ENCODE measurements around the gene MEF2B.
A peak's percentile ranks its signal among the peaks of the same experiment; 100 is the strongest.

Gene MEF2B

GRCh38 chr19:19170873-19171672, 1.0 kb upstream of the MEF2B start:
- no peak overlapping the region for H3K27ac ChIP-seq (ENCODE audit: low read depth, low read length)

GRCh38 chr19:19169236-19170052, 619 bp downstream of the MEF2B start:
- no peaks in the 10 kb centered on the region for H3K36me3 ChIP-seq (ENCODE audit: control insufficient read depth, insufficient read depth, low read length)
- H3K4me1 ChIP-seq (ENCODE audit: control insufficient read depth, insufficient read depth, low read length) = peaks cover 12% of the 10 kb centered on the region
- H3K9ac ChIP-seq (ENCODE audit: low read depth, low read length) = no peak overlapping the region
- no peak overlapping the region for H3K27ac ChIP-seq (ENCODE audit: low read depth, low read length)
- H3K9me3 ChIP-seq (ENCODE audit: control insufficient read depth, insufficient read depth, low read length) = no peaks in the 10 kb centered on the region
- H3K27me3 ChIP-seq (ENCODE audit: control insufficient read depth, insufficient read depth, low read length) = peaks cover 31% of the 10 kb centered on the region
- peak overlapping the region; percentile 45 for H3K4me3 ChIP-seq (ENCODE audit: low read depth, low read length)

More at GRCh38 chr19:19170873-19171672, 1.0 kb upstream of the MEF2B start:
- H3K27me3 ChIP-seq (ENCODE audit: control insufficient read depth, insufficient read depth, low read length) = peaks cover 31% of the 10 kb centered on the region
- H3K9me3 ChIP-seq (ENCODE audit: control insufficient read depth, insufficient read depth, low read length) = no peaks in the 10 kb centered on the region
- no peak overlapping the region for H3K4me3 ChIP-seq (ENCODE audit: low read depth, low read length)
- peaks cover 12% of the 10 kb centered on the region for H3K4me1 ChIP-seq (ENCODE audit: control insufficient read depth, insufficient read depth, low read length)
- no peak overlapping the region for H3K9ac ChIP-seq (ENCODE audit: low read depth, low read length)
- H3K36me3 ChIP-seq (ENCODE audit: control insufficient read depth, insufficient read depth, low read length) = no peaks in the 10 kb centered on the region

GRCh38 chr19:19167612-19168011, 2.5 kb downstream of the MEF2B start:
- H3K27ac ChIP-seq (ENCODE audit: low read depth, low read length) = no peak overlapping the region
- H3K4me1 ChIP-seq (ENCODE audit: control insufficient read depth, insufficient read depth, low read length) = peaks cover 12% of the 10 kb centered on the region

GRCh38 chr19:19165396-19165795, 4.7 kb downstream of the MEF2B start:
- Histone ChIP-seq H3K4me1 (ENCODE audit: control insufficient read depth, insufficient read depth, low read length) (peaks cover 5% of the 10 kb centered on the region; the same call in 1 of the 2 replicates), H3K27me3 (ENCODE audit: control insufficient read depth, insufficient read depth, low read length) (peaks cover 22% of the 10 kb centered on the region), H3K9me3 (ENCODE audit: control insufficient read depth, insufficient read depth, low read length) (no peaks in the 10 kb centered on the region), H3K36me3 (ENCODE audit: control insufficient read depth, insufficient read depth, low read length) (no peaks in the 10 kb centered on the region), H3K4me3 (ENCODE audit: low read depth, low read length) (no peak overlapping the region), H3K27ac (ENCODE audit: low read depth, low read length) (no peak overlapping the region), H3K9ac (ENCODE audit: low read depth, low read length) (no peak overlapping the region)

More at GRCh38 chr19:19167612-19168011, 2.5 kb downstream of the MEF2B start:
- no peak overlapping the region for H3K9ac ChIP-seq (ENCODE audit: low read depth, low read length)
- H3K4me3 ChIP-seq (ENCODE audit: low read depth, low read length) = no peak overlapping the region
- no peaks in the 10 kb centered on the region for H3K36me3 ChIP-seq (ENCODE audit: control insufficient read depth, insufficient read depth, low read length)
- no peaks in the 10 kb centered on the region for H3K9me3 ChIP-seq (ENCODE audit: control insufficient read depth, insufficient read depth, low read length)
- peaks cover 27% of the 10 kb centered on the region for H3K27me3 ChIP-seq (ENCODE audit: control insufficient read depth, insufficient read depth, low read length)

- Histone ChIP-seq H3K4me3 (ENCODE audit: low read depth, low read length) (no peak overlapping the region), H3K9ac (ENCODE audit: low read depth, low read length) (no peak overlapping the region), H3K4me1 (ENCODE audit: control insufficient read depth, insufficient read depth, low read length) (peaks cover 4% of the 10 kb centered on the region; the same call in 1 of the 2 replicates), H3K27ac (ENCODE audit: low read depth, low read length) (no peak overlapping the region), H3K9me3 (ENCODE audit: control insufficient read depth, insufficient read depth, low read length) (no peaks in the 10 kb centered on the region), H3K36me3 (ENCODE audit: control insufficient read depth, insufficient read depth, low read length) (no peaks in the 10 kb centered on the region), H3K27me3 (ENCODE audit: control insufficient read depth, insufficient read depth, low read length) (peaks cover 2% of the 10 kb centered on the region)
Measured at GRCh38 chr19:19162495-19162894, 7.6 kb downstream of the MEF2B start.

GRCh38 chr19:19160461-19161035, 9.5 kb downstream of the MEF2B start:
- H3K4me1 ChIP-seq (ENCODE audit: control insufficient read depth, insufficient read depth, low read length) = peaks cover 4% of the 10 kb centered on the region; the same call in 1 of the 2 replicates
- H3K27ac ChIP-seq (ENCODE audit: low read depth, low read length) = no peak overlapping the region
- H3K27me3 ChIP-seq (ENCODE audit: control insufficient read depth, insufficient read depth, low read length) = 0 out of 2 replicates have a peak, but pooled peaks cover 4% of the 10 kb centered on the region
- H3K36me3 ChIP-seq (ENCODE audit: control insufficient read depth, insufficient read depth, low read length) = no peaks in the 10 kb centered on the region
- no peak overlapping the region for H3K9ac ChIP-seq (ENCODE audit: low read depth, low read length)
- no peaks in the 10 kb centered on the region for H3K9me3 ChIP-seq (ENCODE audit: control insufficient read depth, insufficient read depth, low read length)
- H3K4me3 ChIP-seq (ENCODE audit: low read depth, low read length) = no peak overlapping the region

GRCh38 chr19:19159534-19159933, 10.5 kb downstream of the MEF2B start:
- Histone ChIP-seq H3K4me1 (ENCODE audit: control insufficient read depth, insufficient read depth, low read length) (peaks cover 4% of the 10 kb centered on the region; the same call in 1 of the 2 replicates), H3K9ac (ENCODE audit: low read depth, low read length) (no peak overlapping the region), H3K27ac (ENCODE audit: low read depth, low read length) (no peak overlapping the region), H3K27me3 (ENCODE audit: control insufficient read depth, insufficient read depth, low read length) (0 out of 2 replicates have a peak, but pooled peaks cover 4% of the 10 kb centered on the region), H3K9me3 (ENCODE audit: control insufficient read depth, insufficient read depth, low read length) (no peaks in the 10 kb centered on the region), H3K36me3 (ENCODE audit: control insufficient read depth, insufficient read depth, low read length) (no peaks in the 10 kb centered on the region), H3K4me3 (ENCODE audit: low read depth, low read length) (no peak overlapping the region)

- H3K9ac ChIP-seq (ENCODE audit: low read depth, low read length) = no peak overlapping the region
- no peak overlapping the region for H3K4me3 ChIP-seq (ENCODE audit: low read depth, low read length)
- peaks cover 4% of the 10 kb centered on the region; the same call in 1 of the 2 replicates for H3K4me1 ChIP-seq (ENCODE audit: control insufficient read depth, insufficient read depth, low read length)
- H3K27me3 ChIP-seq (ENCODE audit: control insufficient read depth, insufficient read depth, low read length) = 0 out of 2 replicates have a peak, but pooled peaks cover 4% of the 10 kb centered on the region
- H3K9me3 ChIP-seq (ENCODE audit: control insufficient read depth, insufficient read depth, low read length) = no peaks in the 10 kb centered on the region
- no peaks in the 10 kb centered on the region for H3K36me3 ChIP-seq (ENCODE audit: control insufficient read depth, insufficient read depth, low read length)
- no peak overlapping the region for H3K27ac ChIP-seq (ENCODE audit: low read depth, low read length)
Measured at GRCh38 chr19:19157808-19158207, 12.3 kb downstream of the MEF2B start.

- H3K36me3 ChIP-seq (ENCODE audit: control insufficient read depth, insufficient read depth, low read length) = no peaks in the 10 kb centered on the region
- H3K27me3 ChIP-seq (ENCODE audit: control insufficient read depth, insufficient read depth, low read length) = 0 out of 2 replicates have a peak, but pooled peaks cover 4% of the 10 kb centered on the region
- no peak overlapping the region for H3K27ac ChIP-seq (ENCODE audit: low read depth, low read length)
- no peak overlapping the region for H3K9ac ChIP-seq (ENCODE audit: low read depth, low read length)
- H3K4me3 ChIP-seq (ENCODE audit: low read depth, low read length) = no peak overlapping the region
- H3K4me1 ChIP-seq (ENCODE audit: control insufficient read depth, insufficient read depth, low read length) = peaks cover under 1% of the 10 kb centered on the region; the same call in 1 of the 2 replicates
- H3K9me3 ChIP-seq (ENCODE audit: control insufficient read depth, insufficient read depth, low read length) = no peaks in the 10 kb centered on the region
Measured at GRCh38 chr19:19155495-19156219, 14.4 kb downstream of the MEF2B start.

- H3K36me3 ChIP-seq (ENCODE audit: control insufficient read depth, insufficient read depth, low read length) = no peaks in the 10 kb centered on the region
- H3K27me3 ChIP-seq (ENCODE audit: control insufficient read depth, insufficient read depth, low read length) = 0 out of 2 replicates have a peak, but pooled peaks cover 4% of the 10 kb centered on the region
- no peak overlapping the region for H3K4me3 ChIP-seq (ENCODE audit: low read depth, low read length)
- H3K4me1 ChIP-seq (ENCODE audit: control insufficient read depth, insufficient read depth, low read length) = no peaks in the 10 kb centered on the region
- no peak overlapping the region for H3K9ac ChIP-seq (ENCODE audit: low read depth, low read length)
- no peak overlapping the region for H3K27ac ChIP-seq (ENCODE audit: low read depth, low read length)
- no peaks in the 10 kb centered on the region for H3K9me3 ChIP-seq (ENCODE audit: control insufficient read depth, insufficient read depth, low read length)
Measured at GRCh38 chr19:19154768-19155494, 15.1 kb downstream of the MEF2B start.
